AG09309 (cell line): ENCODE measurements around the gene OSBPL3.

ENCODE experiments used
- DNase-seq: peaks from one replicate; pipeline ENCODE4 v3.0.0-alpha.2; 2010; ENCODE audit warnings: low read depth
- H3K4me3 ChIP-seq: 2 replicates; pipeline ENCODE4 v1.5.1; 2011; ENCODE audit warnings: mild to moderate bottlenecking, low read depth, low read length, moderate library complexity; ENCODE audit not compliant: control insufficient read depth
- TF ChIP-seq, protein P1 (sequence below): IDR thresholded peaks from 2 replicates; pipeline ENCODE4 v1.5.1; 2011; ENCODE audit warnings: mild to moderate bottlenecking, low read depth, low read length, inconsistent platforms; ENCODE audit not compliant: insufficient read depth, control insufficient read depth; ENCODE audit errors: missing control alignments

OSBPL3 gene

GRCh38 chr7:24945899-24946298 lies 34.1 kb downstream of the OSBPL3 start:
- no peak overlapping the region for H3K4me3 ChIP-seq
- TF ChIP-seq, protein P1, sequence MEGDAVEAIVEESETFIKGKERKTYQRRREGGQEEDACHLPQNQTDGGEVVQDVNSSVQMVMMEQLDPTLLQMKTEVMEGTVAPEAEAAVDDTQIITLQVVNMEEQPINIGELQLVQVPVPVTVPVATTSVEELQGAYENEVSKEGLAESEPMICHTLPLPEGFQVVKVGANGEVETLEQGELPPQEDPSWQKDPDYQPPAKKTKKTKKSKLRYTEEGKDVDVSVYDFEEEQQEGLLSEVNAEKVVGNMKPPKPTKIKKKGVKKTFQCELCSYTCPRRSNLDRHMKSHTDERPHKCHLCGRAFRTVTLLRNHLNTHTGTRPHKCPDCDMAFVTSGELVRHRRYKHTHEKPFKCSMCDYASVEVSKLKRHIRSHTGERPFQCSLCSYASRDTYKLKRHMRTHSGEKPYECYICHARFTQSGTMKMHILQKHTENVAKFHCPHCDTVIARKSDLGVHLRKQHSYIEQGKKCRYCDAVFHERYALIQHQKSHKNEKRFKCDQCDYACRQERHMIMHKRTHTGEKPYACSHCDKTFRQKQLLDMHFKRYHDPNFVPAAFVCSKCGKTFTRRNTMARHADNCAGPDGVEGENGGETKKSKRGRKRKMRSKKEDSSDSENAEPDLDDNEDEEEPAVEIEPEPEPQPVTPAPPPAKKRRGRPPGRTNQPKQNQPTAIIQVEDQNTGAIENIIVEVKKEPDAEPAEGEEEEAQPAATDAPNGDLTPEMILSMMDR = no peak
- DNase-seq = no peak

- H3K4me3 ChIP-seq = no peak overlapping the region
- TF ChIP-seq, protein P1 = no peak
- DNase-seq = no peak
Observed at GRCh38 chr7:24943096-24943948, 36.7 kb downstream of the OSBPL3 start.

DNA sequence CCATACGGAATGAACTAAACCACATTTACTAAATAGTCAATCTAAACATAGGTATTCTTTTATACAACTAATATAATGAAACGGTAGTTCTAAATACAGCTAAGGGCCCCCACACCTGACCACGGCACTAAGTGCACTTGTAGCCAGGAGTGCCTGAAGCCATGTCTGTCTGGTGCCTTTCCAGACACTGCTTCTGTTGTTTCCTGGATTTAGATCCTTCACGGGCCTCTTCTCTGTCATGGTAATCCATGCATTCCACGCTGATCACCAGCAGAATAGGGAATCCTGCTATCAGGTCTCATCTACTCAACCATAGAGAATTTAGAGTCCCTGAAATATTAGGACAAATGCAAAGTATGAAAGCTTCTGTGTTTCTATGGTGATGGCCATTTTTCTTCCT lies 37.8 kb downstream of the OSBPL3 start:
- no peak for DNase-seq
- TF ChIP-seq, protein P1 = no peak

DNA sequence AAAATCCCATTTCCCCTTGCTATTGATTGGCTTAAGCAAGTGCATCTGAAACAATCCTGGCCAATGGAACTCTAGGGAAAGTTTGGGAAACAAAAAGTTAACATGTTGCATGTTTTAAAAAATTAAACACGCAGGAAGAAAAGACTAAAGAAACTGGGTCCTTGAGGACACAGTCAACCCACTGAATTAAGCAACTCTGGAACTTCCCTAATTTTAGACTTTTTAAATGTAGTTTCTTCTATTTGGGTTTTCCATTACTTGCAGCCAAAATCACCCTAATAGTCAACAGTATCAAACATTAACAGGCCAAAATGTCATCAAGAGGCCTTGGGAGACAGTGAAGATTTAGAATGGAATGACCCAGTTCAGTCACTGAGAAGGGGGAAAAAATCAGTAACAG lies 40.6 kb downstream of the OSBPL3 start:
- no peak for DNase-seq
- TF ChIP-seq, protein P1 = no peak
- no peak overlapping the region for H3K4me3 ChIP-seq

More for the DNA sequence above, 37.8 kb downstream of the OSBPL3 start:
- H3K4me3 ChIP-seq = no peak overlapping the region

DNA sequence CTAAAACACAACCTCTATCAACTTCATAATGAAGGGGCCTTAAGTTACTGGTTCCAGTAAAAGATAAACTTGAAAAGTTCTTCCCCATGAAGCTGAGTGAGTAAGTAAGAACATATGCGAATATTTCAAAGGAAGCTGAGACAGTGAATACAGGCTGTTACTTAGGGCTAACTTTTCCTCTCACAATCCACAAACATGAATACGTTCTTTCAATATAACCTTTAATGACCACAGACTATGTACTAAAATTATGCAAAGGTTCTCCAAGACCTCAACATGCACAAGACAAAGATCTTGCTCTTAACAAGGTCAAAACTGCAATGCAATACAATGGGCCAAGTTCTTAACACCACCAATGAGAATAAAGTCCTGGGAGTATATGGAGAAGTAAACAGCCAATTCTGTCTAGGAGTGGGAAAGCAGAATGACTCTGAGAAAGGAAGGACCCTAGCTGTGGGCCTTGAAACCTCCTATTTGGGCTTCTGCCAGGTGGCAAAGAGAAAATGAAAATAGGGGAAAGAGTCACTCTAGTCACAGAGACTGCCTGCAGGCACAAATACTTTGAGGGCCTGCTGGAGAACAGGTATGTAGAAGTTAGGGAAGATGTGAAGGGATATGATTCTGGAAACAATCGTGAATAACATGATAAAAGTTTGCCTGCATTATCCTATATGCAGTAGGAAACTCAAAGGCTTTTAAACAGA lies 43.7 kb downstream of the OSBPL3 start:
- H3K4me3 ChIP-seq = no peak overlapping the region
- TF ChIP-seq, protein P1 = no peak
- DNase-seq = peak; percentile 17

DNA sequence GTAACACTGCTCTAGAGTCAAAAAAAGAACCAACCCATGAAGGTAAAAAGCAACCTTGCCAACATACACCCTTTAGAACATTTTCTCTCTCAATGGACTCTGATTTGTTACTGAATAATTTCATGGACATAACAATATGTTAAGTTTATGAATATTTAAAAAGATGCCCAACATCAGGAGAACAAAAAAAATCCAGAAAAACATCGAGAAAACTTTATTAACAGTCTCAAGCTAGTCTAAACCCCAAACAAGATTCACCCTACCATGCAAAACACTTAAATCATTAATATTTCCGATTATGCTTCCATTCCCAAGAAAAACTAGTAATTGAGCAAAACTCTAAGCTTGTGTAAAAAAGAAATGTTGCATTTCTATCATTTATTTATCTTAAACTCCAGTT lies 46.7 kb downstream of the OSBPL3 start:
- DNase-seq = no peak
- TF ChIP-seq, protein P1 = no peak
- no peak overlapping the region for H3K4me3 ChIP-seq
